ENCODE measurements around the gene CBL.

GRCh38 chr11:119306373-119306890 lies 100.3 kb downstream of the CBL start:
- TF ChIP-seq CTCF (IDR thresholded peaks at IDR 0.05) (no peak), SMC3 (IDR thresholded peaks at IDR 0.05) (no peak), ESRRA (IDR thresholded peaks at IDR 0.05; ENCODE audit: borderline replicate concordance, low read length) (no peak), ELK1 (IDR thresholded peaks at IDR 0.05; ENCODE audit: low read depth, low read length) (no peak), HEYL (CRISPR knock-in tag; IDR thresholded peaks at IDR 0.05) (no peak), ZFP36 (IDR thresholded peaks at IDR 0.05; ENCODE audit: borderline replicate concordance, partially characterized antibody) (no peak)

Measured in A549 (cell line).